RWPE2 (cell line): ENCODE results near the gene PRICKLE4.

Experiments used
- ATAC-seq: fragments of 200-7000 bp; cut with Tn5 transposase; 3 replicates; pipeline ENCODE4 v1.9.1; 2021; ENCODE audit warnings: low read depth
- DNase-seq: peaks from one replicate; pipeline ENCODE4 v3.0.0-alpha.2; 2020; ENCODE audit warnings: low spot score
- H3K27ac ChIP-seq: fragments of 450-650 bp; 2 replicates; pipeline ENCODE4 v1.5.1; 2017; ENCODE audit warnings: mild to moderate bottlenecking; ENCODE audit not compliant: poor library complexity, severe bottlenecking
- H3K27me3 ChIP-seq: fragments of 250-450 bp; sonication (Bioruptor Pico); 2 replicates; pipeline ENCODE4 v1.5.1; 2021; ENCODE audit warnings: mild to moderate bottlenecking, moderate library complexity; ENCODE audit not compliant: insufficient read depth, poor library complexity, severe bottlenecking
- H3K36me3 ChIP-seq: fragments of 250-450 bp; sonication (Bioruptor Pico); 2 replicates; pipeline ENCODE4 v1.5.1; 2020; ENCODE audit warnings: low read depth, mild to moderate bottlenecking, moderate library complexity
- H3K4me1 ChIP-seq: fragments of 250-450 bp; sonication (Bioruptor Pico); 2 replicates; pipeline ENCODE4 v1.5.1; 2021; ENCODE audit warnings: mild to moderate bottlenecking, moderate library complexity; ENCODE audit not compliant: insufficient read depth, poor library complexity, severe bottlenecking
- H3K4me3 ChIP-seq: fragments of 250-450 bp; sonication (Bioruptor Pico); 2 replicates; pipeline ENCODE4 v1.5.1; 2021; ENCODE audit warnings: mild to moderate bottlenecking, moderate library complexity; ENCODE audit not compliant: severe bottlenecking
- H3K9me3 ChIP-seq: fragments of 250-450 bp; sonication (Bioruptor Pico); 2 replicates; pipeline ENCODE4 v1.5.1; 2021; ENCODE audit warnings: mild to moderate bottlenecking, moderate library complexity; ENCODE audit not compliant: severe bottlenecking
- TF ChIP-seq, protein P1 (sequence below): fragments of 450-650 bp; IDR thresholded peaks from one replicate; pipeline ENCODE4 v1.5.1; 2017; ENCODE audit warnings: mild to moderate bottlenecking, moderate library complexity; ENCODE audit not compliant: poor library complexity, severe bottlenecking

Gene PRICKLE4

DNA sequence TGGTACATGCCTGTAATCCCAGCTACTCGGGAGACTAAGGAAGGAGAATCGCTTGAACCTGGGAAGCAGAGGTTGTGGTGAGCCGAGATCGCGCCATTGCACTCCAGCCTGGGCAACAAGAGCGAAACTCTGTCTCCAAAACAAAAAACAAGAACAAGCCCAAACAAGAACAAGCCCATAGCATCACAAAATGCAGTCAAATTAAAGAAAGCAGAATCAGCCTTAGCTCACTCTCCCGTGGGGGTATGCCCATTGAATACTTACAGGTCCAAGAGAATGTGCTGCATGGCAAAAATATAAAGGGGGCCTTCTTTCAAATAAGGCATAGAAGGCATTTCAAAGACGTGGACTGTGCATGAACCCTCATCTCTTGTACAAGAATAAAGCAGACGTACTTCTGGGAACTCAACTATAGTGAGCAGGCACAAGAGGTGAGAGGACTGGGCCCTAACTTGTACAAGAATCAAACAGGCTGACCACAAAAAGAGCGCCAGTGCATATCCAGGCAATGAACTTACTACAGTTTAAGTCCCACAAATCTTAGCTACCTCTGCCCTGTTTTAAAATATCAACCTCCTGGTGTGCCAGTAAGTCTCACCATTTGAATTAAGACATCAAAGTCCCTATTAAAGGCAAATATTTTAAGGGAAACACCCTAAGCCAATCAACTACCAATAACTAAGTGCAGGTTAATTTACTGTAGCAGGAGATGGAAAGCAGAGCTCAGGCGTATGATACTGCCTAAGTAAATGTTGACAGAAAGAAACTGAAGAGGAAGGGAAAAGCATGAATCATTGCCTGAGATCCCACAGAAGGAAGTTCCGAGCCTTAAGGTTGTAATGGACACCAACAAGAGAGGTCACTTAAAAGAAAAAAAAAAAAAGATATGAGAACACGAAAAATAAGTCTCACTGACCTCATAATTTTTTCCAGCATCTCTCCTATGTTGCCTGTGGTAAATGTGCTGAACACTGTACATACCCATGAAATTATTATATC is 44.3 kb downstream of the PRICKLE4 start:
- DNase-seq (no peak), ATAC-seq (peak; percentile 89)
- peaks cover 4% of the 10 kb centered on the region; the same call in 1 of the 2 replicates for H3K36me3 ChIP-seq
- H3K9me3 ChIP-seq, result no peaks in the 10 kb centered on the region
- peak overlapping the region; percentile 11 for H3K27ac ChIP-seq
- peaks cover 13% of the 10 kb centered on the region for H3K4me1 ChIP-seq
- TF ChIP-seq, protein P1, sequence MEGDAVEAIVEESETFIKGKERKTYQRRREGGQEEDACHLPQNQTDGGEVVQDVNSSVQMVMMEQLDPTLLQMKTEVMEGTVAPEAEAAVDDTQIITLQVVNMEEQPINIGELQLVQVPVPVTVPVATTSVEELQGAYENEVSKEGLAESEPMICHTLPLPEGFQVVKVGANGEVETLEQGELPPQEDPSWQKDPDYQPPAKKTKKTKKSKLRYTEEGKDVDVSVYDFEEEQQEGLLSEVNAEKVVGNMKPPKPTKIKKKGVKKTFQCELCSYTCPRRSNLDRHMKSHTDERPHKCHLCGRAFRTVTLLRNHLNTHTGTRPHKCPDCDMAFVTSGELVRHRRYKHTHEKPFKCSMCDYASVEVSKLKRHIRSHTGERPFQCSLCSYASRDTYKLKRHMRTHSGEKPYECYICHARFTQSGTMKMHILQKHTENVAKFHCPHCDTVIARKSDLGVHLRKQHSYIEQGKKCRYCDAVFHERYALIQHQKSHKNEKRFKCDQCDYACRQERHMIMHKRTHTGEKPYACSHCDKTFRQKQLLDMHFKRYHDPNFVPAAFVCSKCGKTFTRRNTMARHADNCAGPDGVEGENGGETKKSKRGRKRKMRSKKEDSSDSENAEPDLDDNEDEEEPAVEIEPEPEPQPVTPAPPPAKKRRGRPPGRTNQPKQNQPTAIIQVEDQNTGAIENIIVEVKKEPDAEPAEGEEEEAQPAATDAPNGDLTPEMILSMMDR, result no peak
- H3K4me3 ChIP-seq, result no peak overlapping the region
- no peaks in the 10 kb centered on the region for H3K27me3 ChIP-seq

DNA sequence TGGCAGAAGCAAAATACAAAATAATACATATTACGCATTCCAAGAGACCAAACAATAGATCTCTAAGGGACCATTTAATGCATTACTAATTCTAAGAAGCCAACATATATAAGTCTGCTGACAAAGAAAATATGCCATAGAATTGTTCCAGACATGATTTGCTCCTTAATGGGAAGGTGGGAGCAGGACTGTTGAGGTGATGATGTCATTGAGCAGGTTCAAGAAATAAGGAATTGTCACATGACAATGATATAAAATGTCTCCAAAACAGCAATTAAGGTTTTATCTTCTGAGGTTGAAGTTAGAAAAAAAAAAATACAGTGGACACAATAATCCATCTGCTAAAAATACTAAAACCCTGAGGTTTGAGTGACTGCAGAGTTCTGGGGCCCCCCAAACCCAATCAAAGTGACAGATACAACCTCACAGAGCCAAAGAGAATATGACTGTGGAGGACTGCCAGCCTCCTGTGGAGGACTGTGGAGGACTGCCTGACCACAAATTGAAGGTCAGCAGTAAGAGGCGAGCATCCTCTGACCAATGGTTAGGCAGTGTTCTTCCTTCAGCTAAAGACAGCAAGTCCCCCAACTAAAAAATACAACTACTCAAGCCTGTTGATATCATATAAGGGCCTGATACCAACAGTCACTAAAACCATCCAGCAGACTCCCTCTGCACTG is 45.9 kb downstream of the PRICKLE4 start:
- no peak overlapping the region for H3K4me3 ChIP-seq
- peaks cover 13% of the 10 kb centered on the region for H3K4me1 ChIP-seq
- H3K27me3 ChIP-seq, result no peaks in the 10 kb centered on the region
- TF ChIP-seq, protein P1, result no peak
- H3K36me3 ChIP-seq, result peaks cover 4% of the 10 kb centered on the region; the same call in 1 of the 2 replicates
- DNase-seq (no peak), ATAC-seq (no peak)
- H3K9me3 ChIP-seq, result no peaks in the 10 kb centered on the region
- H3K27ac ChIP-seq, result no peak overlapping the region

DNA sequence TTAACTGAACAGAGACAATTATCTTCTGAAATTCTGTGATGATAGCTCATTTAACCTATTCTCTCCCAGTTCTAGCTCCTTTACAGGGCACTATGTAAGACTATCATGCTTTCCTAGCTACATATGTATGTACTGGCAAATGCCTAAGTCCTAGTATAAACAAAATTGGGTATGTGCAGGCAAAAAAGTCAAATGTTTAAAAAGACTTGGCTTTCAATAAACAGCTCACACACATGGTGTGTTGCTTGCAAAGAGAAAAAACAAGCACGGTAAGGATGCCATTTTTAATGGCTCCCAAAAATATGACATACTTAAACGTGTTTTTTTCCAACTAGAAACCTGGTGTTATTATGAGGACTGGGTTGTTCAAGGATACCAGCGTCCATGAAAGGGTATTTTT is 51.7 kb downstream of the PRICKLE4 start:
- DNase-seq, result no peak
- Histone ChIP-seq H3K4me1 (no peaks in the 10 kb centered on the region), H3K36me3 (peaks cover 4% of the 10 kb centered on the region; the same call in 1 of the 2 replicates), H3K27ac (no peak overlapping the region), H3K4me3 (no peak overlapping the region), H3K9me3 (no peaks in the 10 kb centered on the region), H3K27me3 (no peaks in the 10 kb centered on the region)
- ATAC-seq, result no peak
- TF ChIP-seq, protein P1, result no peak

DNA sequence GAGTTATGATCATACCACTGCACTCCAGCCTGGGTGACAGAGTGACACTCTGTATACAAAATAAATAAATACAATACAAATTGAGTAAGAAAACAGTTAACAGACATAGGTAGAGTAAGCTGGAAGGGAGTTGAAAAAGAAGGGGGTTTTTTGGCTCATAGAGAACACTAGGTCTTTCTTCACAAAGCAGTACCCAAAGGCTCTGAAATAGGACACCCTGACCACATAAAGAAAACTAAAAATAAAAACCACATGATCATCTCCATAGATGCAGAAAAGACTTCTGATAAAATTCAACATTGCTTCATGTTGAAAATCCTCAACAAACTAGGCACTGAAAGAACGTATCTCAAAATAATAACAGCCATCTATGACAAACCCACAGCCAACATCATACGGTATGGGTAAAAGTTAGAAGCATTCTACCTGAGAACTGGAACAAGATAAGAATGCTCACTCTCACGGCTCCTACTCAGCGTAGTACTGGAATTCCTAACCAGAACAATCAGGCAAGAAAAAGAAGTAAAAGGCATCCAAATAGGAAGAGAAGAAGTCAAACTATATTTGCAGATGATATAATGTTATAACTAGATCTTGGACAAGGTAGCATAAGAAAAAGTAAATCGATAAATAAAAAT is 55.6 kb downstream of the PRICKLE4 start:
- no peak overlapping the region for H3K27ac ChIP-seq
- no peaks in the 10 kb centered on the region for H3K27me3 ChIP-seq
- TF ChIP-seq, protein P1, result no peak
- no peaks in the 10 kb centered on the region for H3K9me3 ChIP-seq
- no peak overlapping the region for H3K4me3 ChIP-seq
- DNase-seq (no peak), ATAC-seq (no peak)
- H3K36me3 ChIP-seq, result no peaks in the 10 kb centered on the region
- no peaks in the 10 kb centered on the region for H3K4me1 ChIP-seq
